Neural cell (in vitro differentiated cells): ENCODE results near the gene APOC3. TPM values are rescaled to one million over a fixed set of nuclear protein-coding genes. Genes with fewer than 3 reads are reported as not detected.

ENCODE experiments used
- H2AFZ ChIP-seq: fragments of 200-600, 300-800 bp; sonication (generic), shearing (Covaris generic); 2 replicates; pipeline ENCODE4 v1.6.0; 2014; ENCODE audit warnings: low read depth, mild to moderate bottlenecking, antibody characterized with exemption, low read length, moderate library complexity
- H3F3A ChIP-seq: fragments of 200-600 bp; shearing (Covaris generic); 2 replicates; pipeline ENCODE4 v1.6.1; 2016; ENCODE audit warnings: mild to moderate bottlenecking, moderate library complexity, mixed read lengths, antibody characterized with exemption, low read length; ENCODE audit not compliant: insufficient read depth, poor library complexity, severe bottlenecking
- H3K27ac ChIP-seq: fragments of 200-600, 300-800 bp; sonication (generic), shearing (Covaris generic); 2 replicates; pipeline ENCODE4 v1.5.1; 2014; ENCODE audit warnings: mild to moderate bottlenecking, low read length, moderate library complexity
- H3K27me3 ChIP-seq: fragments of 300-800, 200-600 bp; sonication (generic), shearing (Covaris generic); 2 replicates; pipeline ENCODE4 v1.6.0; 2014; ENCODE audit warnings: mild to moderate bottlenecking, low read depth, low read length, moderate library complexity; ENCODE audit not compliant: insufficient read depth
- H3K36me3 ChIP-seq: fragments of 300-800, 200-600 bp; sonication (generic), shearing (Covaris generic); 2 replicates; pipeline ENCODE4 v1.5.1; 2014; ENCODE audit warnings: mild to moderate bottlenecking, antibody characterized with exemption, low read length, moderate library complexity; ENCODE audit not compliant: insufficient read depth
- H3K4me2 ChIP-seq: fragments of 300-800, 200-600 bp; sonication (generic), shearing (Covaris generic); 2 replicates; pipeline ENCODE4 v1.6.0; 2014; ENCODE audit warnings: mild to moderate bottlenecking, low read length
- H3K4me3 ChIP-seq: fragments of 300-800, 200-600 bp; sonication (generic), shearing (Covaris generic); 2 replicates; pipeline ENCODE4 v1.5.1; 2014; ENCODE audit warnings: mild to moderate bottlenecking, low read length, moderate library complexity
- H3K79me2 ChIP-seq: fragments of 200-600 bp; shearing (Covaris generic); replicated peaks from 2 replicates; pipeline ENCODE4 v1.6.0; 2014; ENCODE audit warnings: mild to moderate bottlenecking, low read length, moderate library complexity; ENCODE audit not compliant: insufficient read depth
- H3K9ac ChIP-seq: fragments of 300-800, 200-600 bp; sonication (generic), shearing (Covaris generic); 2 replicates; pipeline ENCODE4 v1.6.1; 2016; ENCODE audit warnings: mild to moderate bottlenecking, low read length, mixed read lengths
- H3K9me2 ChIP-seq: fragments of 200-600 bp; shearing (Covaris generic); 2 replicates; pipeline ENCODE4 v1.6.1; 2016; ENCODE audit warnings: mild to moderate bottlenecking, low read length, mixed read lengths; ENCODE audit not compliant: insufficient read depth
- H3K9me3 ChIP-seq: fragments of 200-600, 300-800 bp; sonication (generic), shearing (Covaris generic); 2 replicates; pipeline ENCODE4 v1.6.1; 2016; ENCODE audit warnings: mild to moderate bottlenecking, mixed run types, low read length, moderate library complexity, mixed read lengths
- H4K20me1 ChIP-seq: fragments of 200-600 bp; shearing (Covaris generic); 2 replicates; pipeline ENCODE4 v1.6.1; 2016; ENCODE audit warnings: mild to moderate bottlenecking, mixed run types; ENCODE audit not compliant: insufficient read depth
- CTCF ChIP-seq: fragments of 450-650 bp; IDR thresholded peaks from 2 replicates; pipeline ENCODE4 v1.5.1; 2014; ENCODE audit warnings: antibody characterized with exemption, mild to moderate bottlenecking, moderate library complexity; ENCODE audit not compliant: poor library complexity, severe bottlenecking
- EP300 ChIP-seq: fragments of 450-650 bp; conservative IDR thresholded peaks from 2 replicates; pipeline ENCODE4 v1.6.1; 2014; ENCODE audit warnings: antibody characterized with exemption, mild to moderate bottlenecking, moderate library complexity; ENCODE audit not compliant: poor library complexity, severe bottlenecking
- EZH2 ChIP-seq: fragments of 200-600, 300-800 bp; shearing (Covaris generic), sonication (generic); IDR thresholded peaks from 2 replicates; pipeline ENCODE4 v1.6.1; 2014; ENCODE audit warnings: antibody characterized with exemption, low read length, borderline replicate concordance, mild to moderate bottlenecking; ENCODE audit not compliant: insufficient read depth, poor library complexity, severe bottlenecking
- MXI1 ChIP-seq: fragments of 450-650 bp; conservative IDR thresholded peaks from 2 replicates; pipeline ENCODE4 v1.6.1; 2014; ENCODE audit warnings: antibody characterized with exemption, mild to moderate bottlenecking; ENCODE audit not compliant: poor library complexity, severe bottlenecking
- POLR2AphosphoS5 ChIP-seq: IDR thresholded peaks from 2 replicates; pipeline ENCODE4 v1.6.1; 2012
- RAD21 ChIP-seq: fragments of 450-650 bp; conservative IDR thresholded peaks from 2 replicates; pipeline ENCODE4 v1.6.1; 2014; ENCODE audit warnings: antibody characterized with exemption, mild to moderate bottlenecking, moderate library complexity
- REST ChIP-seq: IDR thresholded peaks from 2 replicates; pipeline ENCODE4 v1.6.1; 2012; ENCODE audit warnings: borderline replicate concordance
- SMC3 ChIP-seq: fragments of 450-650 bp; conservative IDR thresholded peaks from 2 replicates; pipeline ENCODE4 v1.6.1; 2014; ENCODE audit warnings: antibody characterized with exemption, mild to moderate bottlenecking, moderate library complexity; ENCODE audit not compliant: poor library complexity
- TAF1 ChIP-seq: IDR thresholded peaks from 2 replicates; pipeline ENCODE4 v1.6.1; 2012; ENCODE audit warnings: low read depth
- polyA plus RNA-seq: library from polyadenylated mRNA; depleted of rRNA; stranded (reverse); fragments of >200 nt; gene quantifications from 2 replicates; pipeline ENCODE4 v1.2.3, GENCODE V29; 2014

APOC3 gene
- polyA plus RNA-seq, 1 donor from 2014 or later: not detected

DNA sequence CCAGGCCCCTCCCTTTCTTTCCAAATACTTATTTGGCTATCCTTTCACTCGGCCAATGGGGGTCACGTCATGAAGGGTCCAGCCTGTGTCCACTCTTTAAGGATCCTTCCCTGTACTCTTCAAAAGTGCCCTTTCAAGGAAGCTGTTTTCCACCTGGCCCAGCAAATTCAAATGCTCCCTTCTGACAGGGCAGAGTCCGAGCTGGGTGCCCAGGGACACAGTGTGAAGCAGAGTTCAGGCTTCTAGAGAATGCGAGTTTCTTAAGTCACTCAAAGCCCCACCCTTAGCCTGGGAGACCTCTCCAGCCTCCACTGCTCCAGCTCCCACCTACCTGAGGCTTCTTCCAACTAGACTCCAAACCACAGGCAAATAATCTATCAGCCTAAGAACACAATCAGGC is 13.2 kb downstream of the APOC3 start:
- no peaks in the 10 kb centered on the region for H3K9me2 ChIP-seq
- TF ChIP-seq SMC3 (no peak), EZH2 (no peak), REST (no peak), TAF1 (no peak), RAD21 (no peak), CTCF (no peak), MXI1 (no peak), POLR2AphosphoS5 (no peak), EP300 (no peak)
- H2AFZ ChIP-seq: no peak overlapping the region
- no peaks in the 10 kb centered on the region for H3K79me2 ChIP-seq
- peaks cover 6% of the 10 kb centered on the region for H3K36me3 ChIP-seq
- no peaks in the 10 kb centered on the region for H4K20me1 ChIP-seq
- H3K27me3 ChIP-seq: no peaks in the 10 kb centered on the region
- no peak overlapping the region for H3K4me2 ChIP-seq
- no peak overlapping the region for H3K9ac ChIP-seq
- no peaks in the 10 kb centered on the region for H3K9me3 ChIP-seq
- H3F3A ChIP-seq: no peaks in the 10 kb centered on the region
- H3K4me3 ChIP-seq: no peak overlapping the region
- no peak overlapping the region for H3K27ac ChIP-seq

GRCh38 chr11:116843661-116844060 is 14.0 kb downstream of the APOC3 start:
- H3K9ac ChIP-seq: no peak overlapping the region
- H3F3A ChIP-seq: no peaks in the 10 kb centered on the region
- no peaks in the 10 kb centered on the region for H3K79me2 ChIP-seq
- H3K27me3 ChIP-seq: no peaks in the 10 kb centered on the region
- H3K4me3 ChIP-seq: no peak overlapping the region
- no peak overlapping the region for H3K4me2 ChIP-seq
- H3K27ac ChIP-seq: no peak overlapping the region
- no peaks in the 10 kb centered on the region for H3K9me3 ChIP-seq
- no peaks in the 10 kb centered on the region for H3K9me2 ChIP-seq
- H3K36me3 ChIP-seq: peaks cover 6% of the 10 kb centered on the region
- H4K20me1 ChIP-seq: no peaks in the 10 kb centered on the region
- TF ChIP-seq CTCF (no peak), SMC3 (no peak), EZH2 (no peak), RAD21 (no peak), POLR2AphosphoS5 (no peak), MXI1 (no peak), EP300 (no peak), TAF1 (no peak), REST (no peak)
- no peak overlapping the region for H2AFZ ChIP-seq
